CD14-positive monocyte (primary cell): ENCODE measurements around the gene KCNC3. TPM values are rescaled to one million over a fixed set of nuclear protein-coding genes. Genes with fewer than 3 reads are reported as not detected.

ENCODE experiments used
- DNase-seq, 3 donors: peaks; one replicate each; pipeline ENCODE4 v3.0.0-alpha.2; 2011 to 2022
- H2AFZ ChIP-seq: 2 replicates; pipeline ENCODE4 v1.6.0; 2012; ENCODE audit warnings: mild to moderate bottlenecking, low read depth, low read length, inconsistent platforms; ENCODE audit not compliant: insufficient read depth, poor library complexity, severe bottlenecking
- H3K27ac ChIP-seq, 2 donors: 1 replicate in 1 of 2; 2 replicates in 1 of 2; pipeline ENCODE4 v1.5.1; 2012 to 2013; ENCODE audit warnings: low read length in 2 of 2, control low read depth in 1 of 2, inconsistent platforms in 1 of 2, low read depth in 1 of 2, mild to moderate bottlenecking in 1 of 2
- H3K27me3 ChIP-seq, 2 donors: one replicate each; pipeline versions ENCODE4 v1.6.0 to v1.6.1; 2011 to 2013; ENCODE audit warnings: low read length in 2 of 2; ENCODE audit not compliant: control insufficient read depth in 2 of 2, insufficient read depth in 2 of 2
- H3K36me3 ChIP-seq, 2 donors: replicated peaks in 1 of 2; 1 replicate in 1 of 2; 2 replicates in 1 of 2; pipeline versions ENCODE4 v1.5.1 to v1.6.1; 2012 to 2013; ENCODE audit warnings: low read length in 2 of 2, control low read depth in 1 of 2, inconsistent platforms in 1 of 2, mild to moderate bottlenecking in 1 of 2; ENCODE audit not compliant: insufficient read depth in 2 of 2, control insufficient read depth in 1 of 2
- H3K4me1 ChIP-seq, 2 donors: 1 replicate in 1 of 2; 2 replicates in 1 of 2; pipeline versions ENCODE4 v1.5.1 to v1.6.1; 2012 to 2013; ENCODE audit warnings: low read length in 2 of 2, control low read depth in 1 of 2, inconsistent platforms in 1 of 2, mild to moderate bottlenecking in 1 of 2, moderate library complexity in 1 of 2; ENCODE audit not compliant: insufficient read depth in 2 of 2, control insufficient read depth in 1 of 2
- H3K4me2 ChIP-seq: replicated peaks from 2 replicates; pipeline ENCODE3; 2012; ENCODE audit warnings: low read length, moderate library complexity, mild to moderate bottlenecking; ENCODE audit not compliant: poor library complexity, severe bottlenecking; ENCODE audit errors: extremely low read depth
- H3K4me3 ChIP-seq, 3 experiments: fragments of 200-600 bp in 1 of 3; sonication (generic) in 1 of 3; replicated peaks in 1 of 3; 1 replicate in 2 of 3; 2 replicates in 1 of 3; pipeline ENCODE4 v1.5.1; 2011 to 2013; ENCODE audit warnings: low read length in 3 of 3, mild to moderate bottlenecking in 3 of 3, control low read depth in 2 of 3, low read depth in 2 of 3, inconsistent platforms in 1 of 3, moderate library complexity in 1 of 3
- H3K79me2 ChIP-seq: 2 replicates; pipeline ENCODE4 v1.6.0; 2012; ENCODE audit warnings: mild to moderate bottlenecking, control low read depth, inconsistent platforms, low read length, moderate library complexity; ENCODE audit not compliant: insufficient read depth
- H3K9ac ChIP-seq: 2 replicates; pipeline ENCODE4 v1.6.0; 2017; ENCODE audit warnings: low read length, mild to moderate bottlenecking; ENCODE audit not compliant: insufficient read depth, poor library complexity, severe bottlenecking
- H3K9me3 ChIP-seq, 2 donors: replicated peaks in 1 of 2; 1 replicate in 1 of 2; 2 replicates in 1 of 2; pipeline versions ENCODE4 v1.5.1 to v1.6.1; 2012 to 2013; ENCODE audit warnings: low read length in 2 of 2, control low read depth in 1 of 2; ENCODE audit not compliant: control insufficient read depth in 1 of 2, insufficient read depth in 1 of 2
- H4K20me1 ChIP-seq: 2 replicates; pipeline ENCODE4 v1.6.0; 2012; ENCODE audit warnings: mild to moderate bottlenecking, low read length, control low read depth, moderate library complexity; ENCODE audit not compliant: insufficient read depth
- H3K27ac Mint-ChIP-seq, 7 donors: one replicate each; pipeline ENCODE4 v1.8.0; 2020; ENCODE audit warnings: mild to moderate bottlenecking in 7 of 7, mixed read lengths in 7 of 7, moderate library complexity in 6 of 7, inconsistent platforms in 2 of 7
- H3K27me3 Mint-ChIP-seq, 3 donors: one replicate each; pipeline ENCODE4 v1.8.0; 2021 to 2022; ENCODE audit warnings: low read depth in 3 of 3, mild to moderate bottlenecking in 3 of 3, mixed read lengths in 3 of 3, moderate library complexity in 3 of 3, inconsistent platforms in 1 of 3
- H3K36me3 Mint-ChIP-seq, 2 donors: one replicate each; pipeline ENCODE4 v1.8.0; 2020; ENCODE audit warnings: mixed read lengths in 2 of 2, inconsistent platforms in 1 of 2, mild to moderate bottlenecking in 1 of 2
- H3K4me1 Mint-ChIP-seq: one replicate; pipeline ENCODE4 v1.8.0; 2020; ENCODE audit warnings: mild to moderate bottlenecking, mixed read lengths
- H3K4me3 Mint-ChIP-seq, 2 donors: one replicate each; pipeline ENCODE4 v1.8.0; 2020; ENCODE audit warnings: mild to moderate bottlenecking in 2 of 2, mixed read lengths in 2 of 2, moderate library complexity in 1 of 2
- H3K9me3 Mint-ChIP-seq, 7 donors: one replicate each; pipeline ENCODE4 v1.8.0; 2020 to 2022; ENCODE audit warnings: mixed read lengths in 7 of 7, mild to moderate bottlenecking in 6 of 7, moderate library complexity in 6 of 7, inconsistent platforms in 2 of 7
- WGBS: methylation state at CpG from one replicate; pipeline ENCODE4 v1.1.5; 2013; ENCODE audit warnings: missing lambda C conversion rate; ENCODE audit not compliant: insufficient coverage; 5-methylcytosine and 5-hydroxymethylcytosine counted together
- intact Hi-C, 2 donors: fragments of 100-400 bp; cut with micrococcal nuclease; formaldehyde crosslinking; loops; one replicate each; pipeline versions ENCODE4 v1.15.0 to v1.15.1; 2023
- polyA plus RNA-seq, 3 donors: library from polyadenylated mRNA; depleted of rRNA in 1 of 3; unstranded in 2 of 3; stranded (reverse) in 1 of 3; fragments of 300-500 nt in 2 of 3; fragments of >200 nt in 1 of 3; fragmentation: Illumina TruSeq in 2 of 3; gene quantifications; 1 replicate in 2 of 3; 2 replicates in 1 of 3; pipeline ENCODE4 v1.2.3, GENCODE V29; 2012 to 2021
- TF ChIP-seq, protein P1 (sequence below): fragments of 200-600 bp; IDR thresholded peaks from one replicate; pipeline ENCODE4 v1.8.0; 2022; ENCODE audit warnings: antibody characterized with exemption, mild to moderate bottlenecking

The KCNC3 gene
- polyA plus RNA-seq, 3 donors = 0.04 to 23.6 TPM; not detected in 1

DNA sequence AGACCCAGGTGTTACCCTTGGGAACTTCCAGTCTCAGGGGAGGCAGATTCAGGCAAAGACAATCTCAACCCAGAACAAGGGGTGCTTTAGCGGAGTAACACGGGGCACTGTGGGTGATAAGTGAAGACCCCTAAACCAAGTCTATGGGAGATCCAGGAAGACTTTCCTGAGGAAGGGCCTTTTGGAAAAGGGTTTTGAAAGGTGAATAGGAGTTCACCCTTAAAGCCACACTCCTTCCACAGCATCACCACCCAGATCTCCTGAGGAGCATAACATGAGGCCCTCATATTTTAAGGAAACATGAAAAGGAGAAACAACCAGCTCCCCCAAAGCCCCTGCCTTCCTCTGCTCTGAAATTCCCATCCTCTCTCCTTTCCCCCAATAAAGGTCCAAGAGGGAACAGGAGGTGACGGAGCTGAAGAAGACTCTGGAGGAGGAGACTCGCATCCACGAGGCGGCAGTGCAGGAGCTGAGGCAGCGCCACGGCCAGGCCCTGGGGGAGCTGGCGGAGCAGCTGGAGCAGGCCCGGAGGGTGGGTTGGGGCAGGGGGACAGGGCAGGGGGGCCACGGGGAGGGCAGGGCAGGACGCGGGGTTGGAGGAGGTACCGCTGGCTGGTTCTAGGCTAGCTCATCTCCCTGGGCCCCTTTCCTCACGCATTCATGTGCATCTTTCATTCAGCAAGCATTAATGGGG, 52.7 kb downstream of the KCNC3 start:
- intact Hi-C loops = no loop called here
- Histone ChIP-seq H2AFZ (no peak overlapping the region), H4K20me1 (no peaks in the 10 kb centered on the region), H3K27ac (no peak overlapping the region), H3K27me3 (no peaks in the 10 kb centered on the region), H3K9me3 (no peaks in the 10 kb centered on the region), H3K4me2 (no peak overlapping the region), H3K4me1 (no peaks in the 10 kb centered on the region), H3K79me2 (no peaks in the 10 kb centered on the region), H3K9ac (no peak overlapping the region), H3K36me3 (no peaks in the 10 kb centered on the region), H3K4me3 (no peak overlapping the region)
- no peak for DNase-seq
- Mint-ChIP-seq H3K36me3 (no peaks in the 10 kb centered on the region), H3K4me3 (no peak overlapping the region), H3K27me3 (peaks cover 2 to 17% (median 6%) of the 10 kb centered on the region in 3 donors), H3K27ac (no peak overlapping the region), H3K4me1 (no peaks in the 10 kb centered on the region), H3K9me3 (no peaks in the 10 kb centered on the region)
- TF ChIP-seq, protein P1, sequence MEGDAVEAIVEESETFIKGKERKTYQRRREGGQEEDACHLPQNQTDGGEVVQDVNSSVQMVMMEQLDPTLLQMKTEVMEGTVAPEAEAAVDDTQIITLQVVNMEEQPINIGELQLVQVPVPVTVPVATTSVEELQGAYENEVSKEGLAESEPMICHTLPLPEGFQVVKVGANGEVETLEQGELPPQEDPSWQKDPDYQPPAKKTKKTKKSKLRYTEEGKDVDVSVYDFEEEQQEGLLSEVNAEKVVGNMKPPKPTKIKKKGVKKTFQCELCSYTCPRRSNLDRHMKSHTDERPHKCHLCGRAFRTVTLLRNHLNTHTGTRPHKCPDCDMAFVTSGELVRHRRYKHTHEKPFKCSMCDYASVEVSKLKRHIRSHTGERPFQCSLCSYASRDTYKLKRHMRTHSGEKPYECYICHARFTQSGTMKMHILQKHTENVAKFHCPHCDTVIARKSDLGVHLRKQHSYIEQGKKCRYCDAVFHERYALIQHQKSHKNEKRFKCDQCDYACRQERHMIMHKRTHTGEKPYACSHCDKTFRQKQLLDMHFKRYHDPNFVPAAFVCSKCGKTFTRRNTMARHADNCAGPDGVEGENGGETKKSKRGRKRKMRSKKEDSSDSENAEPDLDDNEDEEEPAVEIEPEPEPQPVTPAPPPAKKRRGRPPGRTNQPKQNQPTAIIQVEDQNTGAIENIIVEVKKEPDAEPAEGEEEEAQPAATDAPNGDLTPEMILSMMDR = no peak
- WGBS = 87% methylated on average over 6 of the region's 15 CpGs

DNA sequence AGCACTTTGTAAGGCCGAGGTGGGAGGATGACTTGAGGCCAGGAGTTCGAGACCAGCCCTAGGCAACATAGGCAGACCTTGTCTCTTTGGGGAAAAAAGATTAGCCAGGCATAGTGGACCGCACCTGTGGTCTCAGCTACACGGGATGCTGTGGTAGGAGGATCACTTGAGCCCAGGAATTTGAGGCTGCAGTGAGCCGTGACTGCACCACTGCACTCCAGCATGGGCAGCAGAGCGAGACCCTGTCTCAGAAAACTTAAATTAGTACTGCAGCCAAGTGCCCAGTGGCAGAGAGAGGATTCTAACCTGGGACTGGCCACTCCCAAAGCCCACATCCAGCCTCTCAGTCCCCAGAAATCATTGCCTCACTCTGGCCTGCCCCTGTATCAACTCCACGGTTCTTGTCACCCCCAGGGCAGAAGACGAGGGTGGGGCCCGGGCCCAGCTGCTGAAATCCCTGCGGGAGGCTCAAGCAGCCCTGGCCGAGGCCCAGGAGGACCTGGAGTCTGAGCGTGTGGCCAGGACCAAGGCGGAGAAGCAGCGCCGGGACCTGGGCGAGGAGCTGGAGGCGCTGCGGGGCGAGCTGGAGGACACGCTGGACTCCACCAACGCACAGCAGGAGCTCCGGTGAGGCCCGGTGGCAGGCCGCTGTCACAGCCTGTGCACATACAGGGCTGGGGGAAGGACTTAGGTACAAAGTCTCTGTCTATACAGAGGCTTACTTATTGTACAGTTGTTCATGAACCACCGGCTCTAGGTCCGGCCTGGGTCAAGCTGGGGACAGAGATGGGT, 53.4 kb downstream of the KCNC3 start:
- Histone ChIP-seq H3K4me1 (no peaks in the 10 kb centered on the region), H2AFZ (no peak overlapping the region), H3K9ac (no peak overlapping the region), H3K27me3 (no peaks in the 10 kb centered on the region), H3K4me3 (no peak overlapping the region), H3K4me2 (no peak overlapping the region), H3K27ac (no peak overlapping the region), H4K20me1 (no peaks in the 10 kb centered on the region), H3K36me3 (no peaks in the 10 kb centered on the region), H3K79me2 (no peaks in the 10 kb centered on the region), H3K9me3 (no peaks in the 10 kb centered on the region)
- intact Hi-C loops = no loop called here
- TF ChIP-seq, protein P1 = no peak
- no peak for DNase-seq
- whole genome bisulfite sequencing = 88% methylated on average over 24 of the region's 26 CpGs
- H3K27me3 Mint-ChIP-seq = peaks cover 2 to 15% (median 9%) of the 10 kb centered on the region in 3 donors
- no peaks in the 10 kb centered on the region for H3K4me1 Mint-ChIP-seq
- H3K36me3 Mint-ChIP-seq = no peaks in the 10 kb centered on the region
- H3K4me3 Mint-ChIP-seq = no peak overlapping the region
- no peaks in the 10 kb centered on the region for H3K9me3 Mint-ChIP-seq
- H3K27ac Mint-ChIP-seq = no peak overlapping the region
